NK-92 (cell line): ENCODE data around the gene ADNP2.
"Not testable (repeated sequence)": the region's sequence is repeated elsewhere in the genome, so short reads cannot be mapped to it uniquely, and the experiment has no call there.

Source experiments
- DNase-seq: peaks from one replicate; lab custom pipeline; 2025; ENCODE audit not compliant: unreplicated experiment; lab: John Stamatoyannopoulos, UW

The ADNP2 gene

DNA sequence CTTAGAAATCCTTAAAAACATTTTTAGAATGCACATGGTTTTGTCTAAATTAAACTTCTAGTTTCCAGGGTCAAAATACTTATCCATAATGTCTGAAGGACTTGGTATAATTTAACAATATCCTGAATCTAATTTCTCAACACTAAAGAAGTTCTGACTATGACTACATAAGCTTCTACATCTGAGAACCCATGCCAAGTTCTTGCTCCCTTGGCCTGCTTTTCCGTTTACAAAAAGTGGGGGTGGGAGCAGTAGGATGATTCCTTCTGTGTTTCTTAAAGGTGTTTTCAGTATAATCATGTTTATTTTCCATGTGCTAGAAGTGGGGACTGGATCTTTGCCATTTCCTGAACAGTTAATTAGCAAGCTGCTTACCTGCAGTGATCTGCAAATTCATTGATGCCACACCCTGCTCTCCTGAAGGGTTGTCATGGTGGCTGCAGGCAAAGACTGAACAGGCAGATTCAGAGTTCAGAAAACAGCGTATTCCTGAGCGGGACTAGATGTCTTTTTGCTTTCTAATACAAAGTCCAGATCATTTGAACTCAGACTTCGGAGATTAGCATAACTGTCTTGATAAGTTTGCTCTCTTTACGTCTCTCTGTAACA, 36.2 kb downstream of the ADNP2 start:
- no peak for DNase-seq

DNA sequence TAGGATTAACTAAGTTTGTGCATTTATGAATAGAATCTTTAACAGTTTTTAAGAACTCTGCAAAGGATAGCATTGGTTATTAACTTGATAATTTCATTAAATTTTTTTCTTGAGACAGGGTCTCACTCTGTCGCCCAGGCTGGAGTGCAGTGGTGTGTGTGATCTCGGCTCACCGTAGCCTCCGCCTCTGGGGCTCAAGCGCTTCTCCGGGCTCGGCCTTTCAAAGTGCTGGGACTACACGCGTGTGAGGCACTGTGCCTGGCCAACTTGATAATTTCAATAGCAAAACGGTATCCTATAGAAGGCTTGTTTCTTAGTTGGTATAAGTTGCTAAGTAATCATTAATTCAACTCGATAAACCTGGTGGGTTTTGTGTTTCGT, 38.0 kb downstream of the ADNP2 start:
- no peak for DNase-seq

DNA sequence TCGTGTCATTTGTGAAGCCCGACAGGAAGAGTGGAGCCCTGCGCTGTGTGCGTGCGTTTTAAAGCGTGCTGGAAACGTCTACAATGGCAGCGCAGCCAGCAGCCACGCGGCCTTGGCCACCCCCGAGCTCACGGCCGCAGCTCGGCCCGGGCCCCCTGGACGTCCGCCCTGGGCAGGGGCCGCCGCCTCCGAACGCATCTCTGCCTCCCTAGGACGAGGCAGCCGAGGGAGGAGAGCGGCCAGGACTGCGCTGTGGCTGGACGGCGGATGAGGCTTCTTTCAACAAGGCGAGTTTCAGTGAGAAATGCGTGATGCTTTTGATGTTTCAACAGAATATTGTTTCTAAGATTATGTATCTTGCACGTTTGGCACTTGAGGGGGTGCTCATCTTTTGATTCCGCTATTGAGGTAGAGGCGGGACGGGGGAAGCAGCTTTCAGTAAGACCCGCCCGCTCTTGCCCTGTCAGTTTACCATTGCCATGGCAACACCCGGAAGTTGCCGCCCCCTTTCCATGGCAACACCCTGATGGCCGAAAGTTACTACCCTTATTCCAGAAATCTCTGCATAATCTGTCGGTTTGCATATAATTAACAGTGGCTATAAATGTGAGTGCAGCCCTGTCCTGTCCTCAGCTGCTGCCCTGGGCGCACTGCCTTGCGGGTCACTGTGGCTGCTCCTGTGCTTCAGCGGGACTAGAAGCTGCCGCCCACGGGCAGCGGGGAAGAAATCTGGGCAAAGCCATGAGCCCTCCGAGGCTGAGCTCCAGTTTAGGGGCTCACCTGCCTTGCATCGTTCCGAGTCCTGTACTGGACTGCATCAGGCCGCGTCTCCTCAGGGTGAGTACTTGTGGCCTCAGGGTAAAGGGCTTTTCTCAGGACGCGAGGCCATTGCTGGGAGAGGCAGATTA, 38.6 kb downstream of the ADNP2 start:
- no peak for DNase-seq

DNA sequence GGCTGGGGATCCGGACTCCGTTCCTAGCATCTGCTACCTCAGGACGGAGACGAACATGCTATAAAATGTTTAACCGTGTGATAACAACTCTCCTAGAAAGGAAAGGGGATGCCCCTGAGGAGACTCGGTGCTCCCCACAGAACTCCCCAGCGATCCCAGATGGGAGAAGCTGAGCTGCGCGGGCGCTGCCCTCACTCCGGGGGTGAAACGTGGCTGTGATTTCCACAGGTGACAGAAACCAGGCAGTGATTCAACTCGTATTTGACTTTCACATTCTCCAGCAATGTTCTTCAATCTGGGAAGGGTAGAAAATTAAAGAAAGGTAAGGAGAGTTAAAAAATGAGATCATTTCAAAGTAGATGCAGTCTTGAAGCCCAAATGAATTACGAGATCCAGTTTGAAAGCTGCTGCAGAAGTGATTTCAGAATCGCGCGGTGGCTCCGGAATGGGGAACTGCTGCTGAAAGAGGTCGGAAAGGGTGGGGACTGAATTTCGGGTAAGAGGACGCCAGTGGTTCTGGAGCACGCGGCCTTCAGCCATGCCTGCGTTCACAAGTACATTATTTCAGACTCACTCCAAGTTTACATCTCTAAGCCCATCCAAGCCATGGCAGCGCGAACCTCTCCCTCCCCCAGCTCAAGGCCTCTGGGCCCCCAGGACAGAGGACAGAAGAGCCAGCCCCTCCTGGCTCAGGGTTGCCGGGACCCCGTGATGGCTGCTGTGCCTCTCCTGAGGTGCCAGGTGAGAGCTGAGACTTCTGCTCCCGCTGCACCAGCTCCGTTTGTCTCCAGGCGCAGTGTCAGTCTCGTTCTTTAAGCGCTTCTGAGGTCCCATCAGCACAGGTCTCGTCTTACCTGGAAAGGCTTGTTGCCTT, 39.5 kb downstream of the ADNP2 start:
- DNase-seq = no peak

DNA sequence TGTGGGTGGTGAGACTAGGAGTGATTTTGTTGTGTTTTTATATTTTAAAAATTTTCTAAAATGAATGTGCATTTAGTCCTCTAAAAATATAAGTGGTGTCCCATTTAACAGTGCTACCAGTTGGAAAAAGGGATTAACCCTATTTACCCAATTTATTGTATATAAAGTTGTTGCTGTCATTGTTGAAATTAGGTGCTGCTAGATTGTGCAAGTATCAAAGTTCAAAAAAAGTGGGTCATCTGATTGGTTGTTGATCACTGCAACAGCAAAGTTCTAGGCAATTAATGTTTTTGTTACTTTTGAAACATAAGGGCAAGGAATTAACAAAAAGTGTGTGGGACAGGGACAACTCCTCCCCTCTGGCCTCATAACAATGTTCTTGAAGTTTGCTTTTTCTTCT, 40.6 kb downstream of the ADNP2 start:
- no peak for DNase-seq

DNA sequence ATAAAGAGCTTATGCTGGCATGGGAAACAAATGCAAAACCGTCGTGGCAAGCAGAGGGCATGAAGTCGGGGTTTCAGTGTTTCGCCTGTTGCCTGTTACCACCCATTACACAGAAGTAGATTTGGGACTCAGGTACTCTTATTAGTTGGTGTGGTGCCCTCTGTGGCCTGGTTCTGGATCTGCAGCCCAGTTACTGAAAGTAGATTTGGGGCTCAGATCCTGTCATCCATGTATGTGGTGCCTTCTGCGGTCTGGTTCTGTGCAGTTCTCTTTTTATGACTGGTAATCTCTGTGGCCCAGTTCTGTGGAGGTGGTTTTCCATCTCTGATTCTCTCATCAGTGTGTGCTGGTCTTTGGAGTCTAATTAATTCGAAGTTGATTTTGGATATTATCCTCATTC, 45.2 kb downstream of the ADNP2 start:
- no peak for DNase-seq

DNA sequence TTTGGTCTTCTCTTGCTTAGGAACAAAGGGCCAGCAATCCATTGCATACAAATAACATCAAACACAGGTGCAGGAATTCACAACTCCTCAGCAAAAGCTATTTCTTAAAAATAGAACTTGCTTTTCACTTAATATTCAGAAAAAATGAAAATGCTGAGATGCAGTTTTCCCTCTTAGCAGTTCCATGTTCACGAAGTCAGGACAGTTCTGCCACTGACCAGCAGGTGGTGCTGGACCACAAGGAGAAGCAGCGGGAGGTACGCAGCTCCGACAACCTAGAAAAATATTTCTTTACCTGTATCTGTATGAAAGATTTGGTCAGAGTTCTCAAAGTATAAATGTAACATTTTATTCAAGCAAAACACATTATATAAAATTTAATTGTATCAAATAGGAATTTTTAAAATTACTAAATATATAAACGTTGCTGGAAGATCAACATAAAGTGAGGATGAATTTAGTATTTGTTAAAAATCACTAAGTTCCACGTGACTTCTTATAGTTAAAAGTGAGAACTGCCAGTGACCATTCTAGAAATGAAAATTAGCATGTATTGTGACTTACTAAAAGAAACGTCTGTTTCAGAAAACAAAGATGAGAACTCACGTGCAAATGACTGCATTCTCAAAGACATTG, 48.8 kb downstream of the ADNP2 start:
- DNase-seq = no peak

DNA sequence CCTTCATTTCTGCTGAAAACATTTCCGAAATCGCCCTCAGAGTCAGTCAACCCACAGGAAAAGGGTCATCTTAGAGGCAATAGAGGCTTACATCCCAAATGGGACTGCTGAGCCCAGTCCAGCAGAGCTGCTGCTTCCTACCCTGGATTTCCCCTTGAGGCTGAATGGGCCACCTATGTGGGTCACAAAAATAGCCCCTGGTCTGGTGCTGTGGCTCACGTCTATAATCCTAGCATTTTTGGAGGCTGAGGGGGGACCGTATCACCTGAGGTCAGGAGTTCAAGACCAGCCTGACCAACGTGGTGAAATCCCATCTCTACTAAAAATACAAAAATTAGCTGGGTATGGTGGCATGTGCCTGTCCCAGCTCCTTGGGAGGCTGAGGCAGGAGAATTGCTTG, 49.3 kb downstream of the ADNP2 start:
- DNase-seq = no peak

DNA sequence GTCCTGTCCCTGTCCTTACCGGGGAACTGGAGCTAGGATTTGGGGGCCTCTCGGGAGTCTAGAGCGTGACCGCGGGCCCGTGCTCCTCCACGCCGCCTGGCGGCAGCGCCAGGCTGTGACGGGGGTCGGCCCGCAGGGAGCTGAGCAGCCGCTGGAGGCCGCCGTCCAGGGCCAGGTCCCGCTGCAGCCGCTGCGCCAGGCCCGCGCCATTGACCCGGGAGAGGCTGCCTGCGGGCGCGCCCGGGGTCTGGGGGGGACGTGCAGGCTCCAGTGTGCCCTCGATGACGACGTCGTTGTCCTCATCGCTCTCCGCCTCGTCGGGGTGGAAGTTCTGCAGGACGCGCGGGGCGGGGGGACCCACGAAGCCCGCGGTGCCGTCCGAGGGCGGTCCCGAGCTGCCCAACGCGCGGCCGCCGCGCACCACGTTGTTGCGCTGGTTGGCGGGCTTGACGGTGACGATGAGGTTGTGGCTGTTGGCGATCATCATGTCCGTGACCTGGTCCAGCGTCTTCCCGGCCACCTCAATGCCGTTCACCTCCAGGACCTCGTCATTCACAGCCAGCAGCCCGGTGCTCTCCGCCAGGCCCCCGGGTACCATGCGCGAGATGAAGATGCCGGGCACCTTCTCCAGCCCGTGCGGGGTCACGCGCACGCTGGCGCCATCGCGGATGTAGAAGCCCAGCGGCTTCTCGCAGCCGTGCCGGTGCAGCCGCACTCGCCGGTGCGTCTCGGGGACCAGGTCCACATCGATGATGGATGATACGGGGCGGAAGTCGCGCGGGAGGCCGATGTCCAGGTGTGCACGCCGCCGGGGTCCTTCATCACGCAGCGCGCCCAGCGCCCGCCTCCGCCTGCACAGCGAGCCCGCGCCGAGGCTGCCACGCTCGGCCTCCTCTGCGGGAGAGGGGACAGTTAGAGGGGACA, 50.9 kb downstream of the ADNP2 start:
- DNase-seq = no peak

DNA sequence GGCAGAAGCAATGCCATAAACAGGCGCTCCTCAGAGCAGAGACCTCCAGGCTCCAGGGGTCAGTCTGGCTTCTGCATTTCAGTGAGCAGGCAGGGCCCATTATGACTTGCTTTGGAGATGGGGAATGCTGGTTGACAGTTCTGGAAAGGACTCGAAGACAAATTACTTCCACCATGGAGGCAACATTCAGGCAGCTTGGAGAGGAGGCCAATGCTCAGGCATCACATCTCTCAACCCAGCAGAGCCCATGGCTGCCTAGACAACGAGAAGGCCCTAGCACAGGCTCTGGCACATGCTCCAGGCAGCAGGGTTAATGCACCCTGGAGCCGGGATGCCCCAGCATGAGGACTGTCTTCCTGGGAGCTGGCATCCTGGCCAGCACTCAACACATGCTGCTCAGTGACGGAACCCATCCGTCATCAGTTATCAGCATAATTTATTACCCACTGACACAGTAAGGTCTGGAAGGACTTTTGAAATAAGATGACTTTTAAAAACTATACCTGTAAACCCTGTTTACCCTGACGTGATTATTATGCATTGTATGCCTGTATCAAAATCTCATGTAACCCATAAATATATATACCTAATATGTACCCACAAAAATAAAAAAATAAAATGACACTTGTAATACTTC, 52.8 kb downstream of the ADNP2 start:
- no peak for DNase-seq

DNA sequence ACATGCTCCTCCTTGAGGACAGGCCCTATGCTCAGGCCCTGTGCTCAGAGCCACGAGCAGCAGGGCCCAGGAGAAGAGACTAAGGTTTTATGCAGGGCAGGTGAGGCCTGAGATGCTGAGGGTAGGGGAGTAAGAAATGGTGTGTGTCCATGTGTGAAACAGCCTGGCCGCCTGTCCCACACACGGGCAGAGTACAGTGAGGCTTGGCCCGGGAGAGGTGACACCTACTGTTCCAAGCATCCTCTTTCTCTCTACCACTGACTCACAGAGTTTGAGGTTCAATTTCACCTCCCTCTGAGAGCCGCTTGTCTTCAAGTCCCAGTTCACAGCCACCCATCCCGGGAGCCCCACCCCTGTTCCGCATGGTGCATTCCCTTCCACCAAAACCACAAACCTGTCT, 54.1 kb downstream of the ADNP2 start:
- no peak for DNase-seq

DNA sequence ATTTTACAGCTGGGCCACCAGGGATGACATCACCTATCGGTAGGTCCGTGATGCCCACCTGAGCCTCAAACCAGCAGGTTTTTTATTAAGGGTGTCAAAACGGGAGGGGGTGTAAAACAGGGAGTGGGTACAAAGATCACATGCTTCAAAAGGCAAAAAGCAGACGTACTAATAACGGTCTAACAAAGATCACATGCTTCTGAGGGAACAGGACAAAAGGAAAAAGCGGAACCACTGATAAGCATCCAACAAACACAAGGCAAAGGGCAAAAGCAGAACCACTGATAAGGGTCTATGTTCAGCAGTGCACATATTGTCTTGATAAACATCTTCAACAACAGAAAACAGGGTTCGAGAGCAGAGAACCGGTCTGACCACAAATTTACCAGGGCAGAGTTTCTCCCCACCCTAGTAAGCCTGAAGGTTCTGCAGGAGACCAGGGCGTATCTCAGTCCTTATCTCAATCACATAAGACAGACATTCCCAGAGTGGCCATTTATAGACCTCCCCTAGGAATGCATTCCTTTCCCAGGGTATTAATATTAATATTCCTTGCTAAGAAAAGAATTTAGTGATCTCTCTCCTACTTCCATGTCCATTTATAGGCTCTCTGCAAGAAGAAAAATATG, 55.8 kb downstream of the ADNP2 start:
- not testable (repeated sequence) for DNase-seq

DNA sequence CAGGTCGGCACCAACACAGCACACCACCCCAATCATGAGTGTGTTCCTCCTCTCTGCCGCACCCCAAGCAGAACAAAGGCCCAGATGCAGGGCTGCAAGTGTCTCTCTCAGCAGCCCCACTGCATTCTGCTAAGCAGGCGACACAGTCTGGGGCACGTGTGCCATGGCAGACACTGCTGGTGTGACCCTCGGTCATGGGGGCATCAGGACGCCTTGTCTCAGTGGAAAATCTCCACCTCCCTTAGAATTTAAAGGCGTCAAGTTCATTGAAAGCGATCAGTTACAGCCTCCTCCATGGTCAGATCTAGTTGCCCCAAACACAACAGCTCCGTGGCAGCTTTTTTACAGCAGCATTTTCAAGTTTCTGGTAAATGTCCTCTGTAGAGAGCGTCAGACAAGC, 57.2 kb downstream of the ADNP2 start:
- no peak for DNase-seq

DNA sequence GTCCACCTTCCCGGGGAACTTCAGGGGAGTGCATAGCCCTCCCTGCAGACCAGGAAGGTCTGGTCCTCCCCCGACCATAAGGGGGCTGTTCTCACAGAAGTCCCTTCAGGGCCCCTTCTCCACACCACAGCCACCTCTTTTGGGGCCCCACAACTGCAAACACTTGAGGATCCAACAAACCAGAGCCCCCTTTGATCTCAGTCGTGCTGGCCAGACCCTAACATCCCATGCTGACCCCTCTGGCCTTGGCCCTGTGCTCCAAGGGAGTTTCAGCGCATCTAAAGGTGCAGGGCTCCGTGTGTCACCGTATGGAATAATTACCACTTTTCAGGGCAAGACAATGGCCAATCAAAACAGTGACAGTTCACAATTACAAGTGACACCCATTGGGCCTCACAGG, 57.7 kb downstream of the ADNP2 start:
- DNase-seq = no peak

DNA sequence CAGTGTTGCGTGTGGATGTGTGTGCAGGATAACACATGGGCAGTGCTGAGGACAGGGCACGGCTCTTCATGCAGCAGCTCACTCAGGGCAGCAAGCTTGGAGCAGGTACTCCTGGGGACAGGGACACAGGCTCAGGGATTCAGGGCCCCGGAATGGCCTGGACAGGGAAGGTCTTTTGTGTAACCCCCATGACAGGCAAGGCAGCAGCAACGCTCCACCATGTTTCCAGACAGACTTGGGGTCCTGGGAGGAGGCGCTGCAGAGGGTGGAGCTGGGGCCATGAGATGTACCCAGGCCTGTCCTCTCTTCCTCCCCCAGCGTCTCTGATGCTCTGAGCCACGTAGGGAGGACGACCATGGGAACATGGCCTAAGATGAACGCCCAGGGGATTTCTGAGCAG, 58.3 kb downstream of the ADNP2 start:
- no peak for DNase-seq

DNA sequence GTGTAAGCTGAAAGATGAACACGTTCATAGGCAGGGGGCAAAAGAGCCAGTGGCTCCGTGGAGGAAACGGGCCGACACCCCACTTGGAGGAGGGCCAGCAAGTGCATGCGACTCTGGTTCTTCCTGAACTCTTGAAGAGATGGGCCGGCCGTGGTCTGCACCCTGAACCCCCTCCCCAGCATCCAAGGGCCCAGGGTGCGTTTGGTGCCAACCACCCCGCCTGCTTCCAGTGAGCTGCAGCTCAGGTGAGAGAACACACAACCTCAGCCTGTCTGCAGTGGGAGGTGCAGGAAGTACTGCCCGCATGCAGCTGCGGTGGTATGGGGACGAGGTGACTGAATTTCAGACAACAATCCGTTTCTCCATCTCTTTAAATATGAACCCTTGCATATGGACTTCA, 58.9 kb downstream of the ADNP2 start:
- DNase-seq = no peak

DNA sequence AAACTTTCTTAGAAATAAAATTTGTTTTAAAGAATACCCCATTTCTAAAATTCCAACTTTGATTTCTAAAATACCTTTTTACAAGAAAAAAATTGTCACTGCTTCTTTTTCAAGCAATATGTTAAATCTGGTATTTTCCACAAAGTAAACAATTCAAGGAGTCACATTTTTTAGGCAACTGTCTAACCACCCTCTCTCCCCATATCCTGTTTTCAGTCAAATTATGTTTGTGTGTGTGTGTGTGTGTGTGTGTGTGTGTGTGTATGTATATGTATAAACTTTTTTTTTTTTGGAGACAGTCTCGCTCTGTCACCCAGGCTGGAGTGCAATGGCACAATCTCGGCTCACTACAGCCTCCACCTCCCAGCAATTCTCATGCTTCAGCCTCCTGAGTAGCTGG, 59.3 kb downstream of the ADNP2 start:
- no peak for DNase-seq

DNA sequence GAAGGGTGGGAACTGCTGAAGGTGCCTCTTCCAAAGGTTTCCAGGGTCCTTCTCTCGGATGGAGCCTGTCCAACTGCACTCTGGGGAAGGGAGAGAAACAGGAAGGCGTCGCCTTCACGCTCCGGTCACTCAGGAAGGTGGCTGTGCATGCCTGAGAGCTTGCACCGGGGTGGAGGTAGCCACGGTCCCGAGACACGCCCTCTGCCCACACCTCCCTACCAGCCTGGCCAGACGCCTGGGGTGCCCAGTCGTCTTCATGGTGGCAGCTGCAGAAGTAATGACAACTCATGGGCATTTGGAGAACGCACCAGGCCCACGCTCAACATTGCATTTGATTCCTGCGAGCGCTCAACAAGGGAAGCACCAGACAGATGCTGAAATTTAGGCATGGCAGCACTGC, 59.9 kb downstream of the ADNP2 start:
- DNase-seq = no peak

DNA sequence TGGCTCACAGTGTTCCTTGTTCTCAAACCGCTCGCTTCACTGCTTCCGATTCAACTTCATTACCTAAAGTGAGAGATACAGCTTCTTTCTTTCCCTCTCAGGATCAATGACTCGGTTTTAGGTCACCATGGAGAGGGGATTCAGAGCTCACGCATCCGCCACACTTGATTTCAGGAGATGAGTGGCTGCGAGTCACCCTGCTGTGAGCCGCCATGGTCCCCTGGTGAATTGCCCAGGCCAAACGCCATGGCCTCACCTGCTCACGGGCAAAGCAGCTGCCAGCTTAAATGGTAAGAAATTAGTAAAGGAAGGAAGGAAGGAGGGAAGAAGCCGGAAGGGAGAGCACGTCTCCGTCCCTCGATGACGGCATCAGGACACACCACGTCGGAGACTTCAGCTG, 60.5 kb downstream of the ADNP2 start:
- no peak for DNase-seq
